ENCODE data around the gene CFAP20DC.
A peak's percentile ranks its signal among the peaks of the same experiment; 100 is the strongest.
"Not testable (repeated sequence)": the region's sequence is repeated elsewhere in the genome, so short reads cannot be mapped to it uniquely, and the experiment has no call there.

Gene CFAP20DC

GRCh38 chr3:58728723-58729122, 321.1 kb downstream of the CFAP20DC start:
- DNase-seq, result no peak

- DNase-seq, result no peak
These were observed 324.4 kb downstream of the CFAP20DC start for GRCh38 chr3:58725326-58725853.

- DNase-seq, result no peak
These were observed 325.5 kb downstream of the CFAP20DC start for GRCh38 chr3:58724336-58724735.

GRCh38 chr3:58723173-58723572, 326.7 kb downstream of the CFAP20DC start:
- no peak for DNase-seq

- peak; percentile 42 for DNase-seq
These were observed 327.3 kb downstream of the CFAP20DC start for GRCh38 chr3:58722561-58722960.

GRCh38 chr3:58720526-58720925, 329.3 kb downstream of the CFAP20DC start:
- no peak for DNase-seq

GRCh38 chr3:58719684-58720083, 330.1 kb downstream of the CFAP20DC start:
- DNase-seq, result no peak

GRCh38 chr3:58713715-58714401, 336.0 kb downstream of the CFAP20DC start:
- no peak for DNase-seq

- DNase-seq, result peak; percentile 76
These were observed 338.0 kb downstream of the CFAP20DC start for GRCh38 chr3:58711871-58712270.

- DNase-seq, result not testable (repeated sequence)
These were observed 340.8 kb downstream of the CFAP20DC start for GRCh38 chr3:58708983-58709382.

GRCh38 chr3:58708116-58708791, 341.6 kb downstream of the CFAP20DC start:
- DNase-seq, result no peak

GRCh38 chr3:58707390-58707930, 342.4 kb downstream of the CFAP20DC start:
- DNase-seq, result no peak

- no peak for DNase-seq
These were observed 343.2 kb downstream of the CFAP20DC start for GRCh38 chr3:58706395-58707167.

GRCh38 chr3:58704745-58705144, 345.1 kb downstream of the CFAP20DC start:
- no peak for DNase-seq

GRCh38 chr3:58704304-58704703, 345.5 kb downstream of the CFAP20DC start:
- not testable (repeated sequence) for DNase-seq

- DNase-seq, result no peak
These were observed 351.6 kb downstream of the CFAP20DC start for GRCh38 chr3:58698246-58698645.

- DNase-seq, result no peak
These were observed 352.3 kb downstream of the CFAP20DC start for GRCh38 chr3:58697561-58697960.

GRCh38 chr3:58696813-58697212, 353.0 kb downstream of the CFAP20DC start:
- not testable (repeated sequence) for DNase-seq

GRCh38 chr3:58696093-58696492, 353.7 kb downstream of the CFAP20DC start:
- no peak for DNase-seq

GRCh38 chr3:58695284-58695683, 354.5 kb downstream of the CFAP20DC start:
- not testable (repeated sequence) for DNase-seq

GRCh38 chr3:58693940-58694850, 355.6 kb downstream of the CFAP20DC start:
- DNase-seq, result no peak

GRCh38 chr3:58692484-58692883, 357.3 kb downstream of the CFAP20DC start:
- DNase-seq, result no peak

Data from eye (tissue), 1 donor.